GM23338 (cell line): ENCODE data around the gene ZNF438.

Source experiments
- EZH2 ChIP-seq: fragments of 200-600 bp; sonication (generic); IDR thresholded peaks from one replicate; pipeline ENCODE4 v1.8.0; 2017; ENCODE audit warnings: antibody characterized with exemption, mild to moderate bottlenecking, low read depth; ENCODE audit not compliant: unreplicated experiment
- JUNB ChIP-seq: IDR thresholded peaks from one replicate; pipeline ENCODE4 v1.6.1; 2016; ENCODE audit warnings: antibody characterized with exemption; ENCODE audit not compliant: unreplicated experiment
- POLR2AphosphoS5 ChIP-seq: IDR thresholded peaks from 2 replicates; pipeline ENCODE4 v1.6.1; 2016; ENCODE audit warnings: antibody characterized with exemption, low read depth
- ZNF114 ChIP-seq: fragments of 250-450 bp; sonication (Bioruptor Pico); IDR thresholded peaks from 2 replicates; pipeline ENCODE4 v1.5.0; 2020; ENCODE audit warnings: mild to moderate bottlenecking, moderate library complexity
- TF ChIP-seq, protein P1 (sequence below), 2 experiments: fragments of 200-600 bp in 1 of 2; sonication (generic) in 1 of 2; conservative IDR thresholded peaks; 2 replicates each; pipeline versions ENCODE4 v1.5.1 to v1.6.1; 2016 to 2017; ENCODE audit warnings: antibody characterized with exemption in 2 of 2, low read depth in 2 of 2, mild to moderate bottlenecking in 2 of 2, moderate library complexity in 1 of 2

DNA sequence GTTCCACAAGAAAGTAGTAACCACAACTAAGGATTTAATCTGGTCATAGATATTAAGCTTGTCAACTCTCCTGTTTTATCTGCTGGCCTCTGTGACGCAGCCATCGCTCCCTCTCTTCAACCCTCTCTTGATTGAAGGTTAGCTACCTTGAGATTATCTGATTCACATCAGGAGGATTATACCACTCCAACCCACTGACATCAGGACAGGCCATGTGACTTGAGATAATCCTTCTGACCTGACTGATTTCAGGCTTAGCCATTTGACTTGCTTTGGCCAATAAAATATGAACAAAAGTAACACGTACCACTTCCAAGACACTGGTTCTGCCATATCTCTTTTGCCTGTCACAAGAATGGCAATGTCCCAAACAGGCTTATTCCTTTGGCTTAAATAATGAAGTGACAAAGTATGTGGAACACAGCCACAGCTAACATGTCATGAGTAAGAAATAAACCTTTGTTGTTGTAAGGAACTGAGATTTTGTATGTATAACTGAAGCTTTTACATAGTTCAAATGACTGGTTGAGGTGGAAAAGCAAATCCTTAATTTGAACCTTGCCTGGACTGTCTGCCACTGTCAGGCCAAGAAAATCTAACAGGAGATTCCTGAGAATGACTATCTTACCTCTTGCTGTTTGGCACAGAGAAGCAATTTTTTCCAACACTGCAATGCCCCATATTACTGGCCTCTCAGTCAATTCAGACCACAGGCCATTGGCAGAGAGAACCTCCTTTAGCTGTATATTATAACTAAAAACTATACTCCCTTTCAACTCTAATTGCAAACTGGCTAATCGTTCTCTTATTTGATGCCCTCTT, 13.9 kb downstream of the ZNF438 start:
- TF ChIP-seq, protein P1, sequence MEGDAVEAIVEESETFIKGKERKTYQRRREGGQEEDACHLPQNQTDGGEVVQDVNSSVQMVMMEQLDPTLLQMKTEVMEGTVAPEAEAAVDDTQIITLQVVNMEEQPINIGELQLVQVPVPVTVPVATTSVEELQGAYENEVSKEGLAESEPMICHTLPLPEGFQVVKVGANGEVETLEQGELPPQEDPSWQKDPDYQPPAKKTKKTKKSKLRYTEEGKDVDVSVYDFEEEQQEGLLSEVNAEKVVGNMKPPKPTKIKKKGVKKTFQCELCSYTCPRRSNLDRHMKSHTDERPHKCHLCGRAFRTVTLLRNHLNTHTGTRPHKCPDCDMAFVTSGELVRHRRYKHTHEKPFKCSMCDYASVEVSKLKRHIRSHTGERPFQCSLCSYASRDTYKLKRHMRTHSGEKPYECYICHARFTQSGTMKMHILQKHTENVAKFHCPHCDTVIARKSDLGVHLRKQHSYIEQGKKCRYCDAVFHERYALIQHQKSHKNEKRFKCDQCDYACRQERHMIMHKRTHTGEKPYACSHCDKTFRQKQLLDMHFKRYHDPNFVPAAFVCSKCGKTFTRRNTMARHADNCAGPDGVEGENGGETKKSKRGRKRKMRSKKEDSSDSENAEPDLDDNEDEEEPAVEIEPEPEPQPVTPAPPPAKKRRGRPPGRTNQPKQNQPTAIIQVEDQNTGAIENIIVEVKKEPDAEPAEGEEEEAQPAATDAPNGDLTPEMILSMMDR (conservative IDR thresholded peaks at IDR 0.05; ENCODE audit: low read depth in 2 of 2): no peak
- TF ChIP-seq ZNF114 (CRISPR knock-in tag): no peak
- TF ChIP-seq EZH2: no peak
- TF ChIP-seq POLR2AphosphoS5: no peak
- no peak for TF ChIP-seq JUNB
